Activated CD4-positive, alpha-beta memory T cell treated with anti-CD3 and anti-CD28 coated beads for 36 hours (primary cell): ENCODE results near the gene HEMK1. TPM values are rescaled to one million over a fixed set of nuclear protein-coding genes. Genes with fewer than 3 reads are reported as not detected.

Experiments
- CTCF ChIA-PET: fragments of 350-600 bp; sonication (Branson Sonifier 250); formaldehyde crosslinking; loops from one replicate; lab custom pipeline; 2021; ENCODE audit warnings: antibody characterized with exemption, inconsistent platforms; lab: Charles Lee
- POLR2A ChIA-PET: fragments of 350-600 bp; sonication (Branson Sonifier 250); formaldehyde crosslinking; loops from one replicate; lab custom pipeline; 2021; ENCODE audit warnings: antibody characterized with exemption; lab: Charles Lee
- DNase-seq: peaks from one replicate; pipeline ENCODE4 v3.0.0-alpha.2; 2020
- H3K27ac Mint-ChIP-seq: one replicate; pipeline ENCODE4 v1.8.0; 2021; ENCODE audit warnings: mixed read lengths
- H3K27me3 Mint-ChIP-seq: one replicate; pipeline ENCODE4 v1.8.0; 2021; ENCODE audit warnings: mixed read lengths
- H3K36me3 Mint-ChIP-seq: one replicate; pipeline ENCODE4 v1.8.0; 2021; ENCODE audit warnings: mixed read lengths
- H3K4me1 Mint-ChIP-seq: one replicate; pipeline ENCODE4 v1.8.0; 2021; ENCODE audit warnings: low read depth, mixed read lengths
- H3K4me3 Mint-ChIP-seq: one replicate; pipeline ENCODE4 v1.8.0; 2021; ENCODE audit warnings: mild to moderate bottlenecking, mixed read lengths
- H3K9me3 Mint-ChIP-seq: one replicate; pipeline ENCODE4 v1.8.0; 2021; ENCODE audit warnings: mixed read lengths
- intact Hi-C: fragments of 100-400 bp; cut with micrococcal nuclease; formaldehyde crosslinking; loops from one replicate; pipeline ENCODE4 v1.15.1; 2023
- total RNA-seq, 2 experiments: library from RNA; stranded (reverse); gene quantifications; one replicate each; pipeline ENCODE4 v1.2.3, GENCODE V29; 2021

The HEMK1 gene
- total RNA-seq, 2 experiments from 2014 or later, result 78.7 to 82.6 TPM

- ChIA-PET POLR2A (no interaction called here), CTCF (no interaction called here)
- H3K27ac Mint-ChIP-seq, result no peak overlapping the region
Measured at GRCh38 chr3:50533316-50533715, 36.0 kb upstream of the HEMK1 start.

GRCh38 chr3:50533807-50534461, 35.4 kb upstream of the HEMK1 start:
- CTCF ChIA-PET, result no interaction called here
- peaks cover 9% of the 10 kb centered on the region for H3K27me3 Mint-ChIP-seq
- intact Hi-C loops, result no loop called here

More at GRCh38 chr3:50533316-50533715, 36.0 kb upstream of the HEMK1 start:
- H3K36me3 Mint-ChIP-seq, result no peaks in the 10 kb centered on the region
- no peak overlapping the region for H3K4me3 Mint-ChIP-seq
- intact Hi-C loops, result no loop called here
- no peak for DNase-seq
- H3K4me1 Mint-ChIP-seq, result no peaks in the 10 kb centered on the region
- peaks cover 9% of the 10 kb centered on the region for H3K27me3 Mint-ChIP-seq
- no peaks in the 10 kb centered on the region for H3K9me3 Mint-ChIP-seq

DNA sequence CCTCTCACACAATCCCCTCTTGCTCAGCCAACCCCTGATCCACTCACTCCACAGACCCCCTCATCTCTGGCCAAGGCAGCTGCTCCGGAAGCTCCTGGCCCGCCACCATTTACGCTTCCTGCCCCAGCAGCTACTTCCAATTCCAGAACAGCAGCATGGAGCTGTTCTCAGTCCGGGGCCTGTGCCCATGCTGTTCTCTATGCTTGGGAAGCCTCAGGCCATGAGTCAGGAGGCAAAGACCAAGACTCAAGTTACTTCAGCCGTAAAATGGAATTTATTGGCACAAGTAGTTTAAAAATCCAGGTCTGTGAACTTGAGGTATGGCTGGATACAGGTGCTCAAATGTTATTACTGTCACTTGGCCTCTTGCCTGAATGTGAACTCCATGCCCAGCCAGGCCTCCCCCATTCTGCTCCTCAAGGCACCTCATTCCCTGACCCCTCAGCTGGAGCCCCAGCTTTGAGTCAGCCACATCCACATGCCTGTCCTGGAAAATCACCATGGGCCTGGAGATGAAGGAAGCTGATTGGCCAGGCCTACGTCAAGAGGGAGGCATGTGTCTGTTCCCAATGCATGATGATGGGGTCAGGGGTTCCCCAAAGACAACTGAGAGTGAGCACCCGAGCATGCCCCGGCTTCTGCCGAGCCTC, 34.5 kb upstream of the HEMK1 start:
- DNase-seq, result no peak
- POLR2A ChIA-PET, result no interaction called here
- no peak overlapping the region for H3K27ac Mint-ChIP-seq
- H3K4me3 Mint-ChIP-seq, result no peak overlapping the region
- H3K36me3 Mint-ChIP-seq, result no peaks in the 10 kb centered on the region
- peaks cover 7% of the 10 kb centered on the region for H3K27me3 Mint-ChIP-seq
- H3K4me1 Mint-ChIP-seq, result no peaks in the 10 kb centered on the region
- CTCF ChIA-PET, result no interaction called here
- no peaks in the 10 kb centered on the region for H3K9me3 Mint-ChIP-seq
- intact Hi-C loops, result no loop called here

More at GRCh38 chr3:50533807-50534461, 35.4 kb upstream of the HEMK1 start:
- H3K36me3 Mint-ChIP-seq, result no peaks in the 10 kb centered on the region
- no peak for DNase-seq
- POLR2A ChIA-PET, result interaction anchor here (0.6 kb wide), 1 partner anchor 193 kb away, joined by 3 read pairs; the partner anchor contains the start of gene RASSF1
- H3K4me3 Mint-ChIP-seq, result no peak overlapping the region
- no peaks in the 10 kb centered on the region for H3K9me3 Mint-ChIP-seq
- no peaks in the 10 kb centered on the region for H3K4me1 Mint-ChIP-seq
- H3K27ac Mint-ChIP-seq, result no peak overlapping the region

DNA sequence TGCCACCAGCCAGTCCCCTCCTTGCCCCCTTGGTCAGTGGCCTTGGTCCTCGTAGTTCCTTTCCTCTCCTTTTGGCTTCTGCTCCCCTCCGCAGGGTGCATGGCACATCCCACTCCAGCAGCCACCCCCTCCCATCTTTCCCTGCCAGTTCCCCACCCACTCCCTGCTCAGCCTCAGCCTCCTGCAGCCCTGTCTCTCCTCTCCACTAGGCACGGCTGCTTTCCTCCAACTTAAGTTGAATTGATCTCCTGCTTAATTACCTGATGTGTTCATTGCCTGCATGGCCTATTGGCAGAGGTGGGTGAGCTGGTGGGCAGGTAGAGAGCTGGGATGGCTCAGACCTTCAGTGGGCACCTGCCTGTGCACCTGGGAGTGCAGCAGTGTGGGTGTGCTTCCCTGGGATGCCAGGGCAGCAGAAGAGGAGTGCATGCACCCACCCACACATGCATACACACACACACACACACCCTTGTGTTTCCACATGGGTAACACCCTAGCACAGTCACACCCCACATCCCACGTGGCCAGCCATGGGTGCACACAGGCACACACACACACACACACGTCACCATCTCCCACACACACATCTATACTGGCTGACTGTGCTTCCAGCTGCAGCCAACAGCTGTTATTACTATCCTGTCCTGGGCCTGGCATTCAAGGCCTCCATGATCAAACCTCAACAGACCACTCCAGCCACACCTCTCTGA, 32.7 kb upstream of the HEMK1 start:
- CTCF ChIA-PET, result interaction anchor here (0.7 kb wide), 1 partner anchor 13 kb away, joined by 3 read pairs; no protein-coding TSS in a partner anchor

DNA sequence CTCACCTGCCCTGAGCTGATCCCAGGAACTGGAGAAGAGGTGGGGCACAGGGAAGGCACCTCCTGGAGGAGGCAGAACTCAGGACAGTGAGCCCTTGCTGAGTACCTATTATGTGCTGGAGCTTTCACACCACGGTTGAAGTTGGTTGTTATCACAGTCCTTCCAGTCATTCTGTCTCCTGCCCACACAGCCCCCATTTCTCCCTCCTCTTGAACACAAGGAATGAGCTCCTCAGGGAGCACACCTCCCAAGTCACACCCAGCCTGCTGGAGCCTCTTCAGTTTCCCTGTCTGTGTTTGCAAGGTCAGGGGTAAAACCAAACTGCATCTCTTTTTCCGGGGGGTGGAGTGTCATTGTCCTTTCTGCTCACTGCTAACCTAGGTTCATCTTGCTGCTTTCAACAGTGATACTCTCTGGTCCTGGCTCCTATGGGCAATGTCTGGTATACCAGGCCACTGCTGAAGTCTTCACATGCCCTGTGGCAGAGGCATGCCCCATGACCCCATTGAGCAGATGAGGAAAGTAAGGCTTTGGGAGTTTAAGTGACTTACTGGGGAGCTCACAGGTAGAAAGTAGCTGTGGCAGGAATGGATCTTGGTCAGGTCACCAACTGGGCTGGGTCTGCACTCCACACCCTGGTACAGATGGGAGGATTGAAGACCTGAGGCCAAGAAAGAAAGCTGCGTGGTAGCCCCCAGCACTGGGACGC, 31.7 kb upstream of the HEMK1 start:
- Mint-ChIP-seq H3K36me3 (no peaks in the 10 kb centered on the region), H3K27ac (no peak overlapping the region), H3K27me3 (peaks cover 4% of the 10 kb centered on the region), H3K9me3 (no peaks in the 10 kb centered on the region), H3K4me1 (no peaks in the 10 kb centered on the region), H3K4me3 (no peak overlapping the region)
- ChIA-PET CTCF (interaction anchor here (0.7 kb wide), 1 partner anchor 12 kb away, joined by 3 read pairs; no protein-coding TSS in a partner anchor), POLR2A (interaction anchor here (0.6 kb wide), 1 partner anchor 24 kb away, joined by 3 read pairs; no protein-coding TSS in a partner anchor)
- DNase-seq, result no peak
- intact Hi-C loops, result no loop called here

More for the DNA sequence above, 32.7 kb upstream of the HEMK1 start:
- intact Hi-C loops, result no loop called here
- Mint-ChIP-seq H3K27ac (no peak overlapping the region), H3K9me3 (no peaks in the 10 kb centered on the region), H3K4me1 (no peaks in the 10 kb centered on the region), H3K36me3 (no peaks in the 10 kb centered on the region), H3K27me3 (peaks cover 6% of the 10 kb centered on the region), H3K4me3 (no peak overlapping the region)
- no peak for DNase-seq
- POLR2A ChIA-PET, result no interaction called here

DNA sequence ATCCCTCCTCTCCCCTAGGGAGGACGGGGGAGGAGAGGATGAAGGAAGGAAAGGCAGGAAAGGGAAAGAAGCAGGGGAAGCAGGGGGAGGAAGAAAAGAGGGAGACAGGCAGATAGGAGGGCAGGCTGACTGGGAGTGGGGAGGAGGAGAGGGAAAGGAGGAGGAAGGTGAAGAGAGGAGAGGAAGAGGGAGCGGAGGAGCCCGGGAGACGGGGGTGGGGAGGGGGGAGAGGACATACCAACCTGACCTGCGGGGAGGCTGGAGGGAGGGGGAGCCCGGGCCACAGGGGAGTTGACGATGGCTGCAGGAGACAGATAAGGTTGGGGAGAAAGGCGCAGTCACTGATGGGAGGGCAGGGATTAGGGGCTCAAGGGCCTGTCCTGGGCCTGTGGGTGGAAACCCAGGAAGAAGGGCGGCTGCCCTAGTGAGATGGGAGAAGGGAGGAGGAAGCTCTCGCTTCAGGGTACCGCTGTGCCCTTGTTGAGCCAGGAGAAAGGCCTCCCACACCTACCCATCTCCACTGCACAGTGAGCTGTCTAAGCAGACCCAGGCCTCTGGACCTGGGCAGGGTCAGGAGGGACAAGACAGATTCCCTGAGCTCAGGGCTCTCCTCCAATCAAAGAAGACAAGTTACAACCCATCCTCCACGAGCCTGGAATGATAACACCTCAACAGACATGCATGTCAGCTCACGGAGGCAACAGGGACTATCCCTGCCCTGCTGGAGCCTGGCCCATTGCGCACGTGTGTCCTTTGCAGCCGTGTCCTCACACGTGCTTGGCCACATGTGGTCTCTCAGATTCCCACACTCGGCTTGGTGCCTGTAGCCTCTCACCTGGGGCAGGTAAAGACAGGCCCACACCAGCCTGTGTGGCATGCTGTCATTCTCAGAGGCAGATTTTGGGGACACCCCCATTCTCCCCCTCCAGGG, 29.7 kb upstream of the HEMK1 start:
- no peak for DNase-seq
- CTCF ChIA-PET, result interaction anchor here (0.8 to 1.8 kb wide), 5 partner anchors 10 to 101 kb away, joined by 3 to 4 read pairs (median 4); no protein-coding TSS in a partner anchor
- POLR2A ChIA-PET, result no interaction called here
- intact Hi-C loops, result no loop called here
- H3K4me1 Mint-ChIP-seq, result no peaks in the 10 kb centered on the region
- H3K36me3 Mint-ChIP-seq, result no peaks in the 10 kb centered on the region
- H3K4me3 Mint-ChIP-seq, result no peak overlapping the region
- peaks cover 2% of the 10 kb centered on the region for H3K27me3 Mint-ChIP-seq
- H3K9me3 Mint-ChIP-seq, result no peaks in the 10 kb centered on the region
- H3K27ac Mint-ChIP-seq, result no peak overlapping the region

DNA sequence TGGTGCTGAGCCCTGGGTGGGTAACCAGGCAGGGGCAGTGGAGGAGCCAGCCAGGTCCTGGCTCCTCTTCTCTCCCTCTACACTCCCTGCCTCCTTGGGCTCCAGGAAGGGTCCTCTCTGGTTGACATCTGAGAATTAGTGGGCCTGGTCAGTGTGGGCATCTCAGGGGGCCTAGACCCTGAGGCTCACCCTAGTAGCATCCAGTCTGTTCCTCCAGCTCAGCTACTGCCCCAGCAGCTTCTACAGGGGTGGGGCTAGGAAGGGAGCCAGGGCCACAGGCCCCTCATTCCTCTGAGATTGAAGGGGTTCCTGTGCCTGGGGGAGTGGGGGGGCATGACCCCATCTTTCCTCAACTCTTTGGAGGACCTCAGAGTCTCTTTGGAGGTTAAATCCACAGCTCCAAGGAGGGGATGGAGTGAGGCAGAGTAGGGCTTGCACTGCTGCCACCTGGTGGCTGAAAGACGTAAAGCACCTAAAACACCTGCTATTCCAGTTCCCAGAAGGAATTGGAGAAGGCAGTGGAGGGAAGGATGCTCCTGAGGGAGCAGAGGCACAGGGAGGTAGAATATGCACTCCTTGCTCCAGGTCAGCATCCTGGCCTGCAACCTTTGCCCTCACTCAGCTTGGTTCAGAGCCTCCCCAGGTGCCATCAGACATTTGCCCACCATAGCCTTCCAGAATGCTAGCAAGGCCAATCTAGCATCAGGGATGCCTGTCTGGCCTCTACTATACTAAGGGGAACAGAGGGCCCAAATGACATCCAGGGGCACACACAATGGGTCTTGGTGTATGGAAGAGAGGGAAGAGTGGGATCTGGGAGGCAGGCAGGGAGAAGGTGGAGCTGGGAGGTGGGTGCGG, 26.9 kb upstream of the HEMK1 start:
- Mint-ChIP-seq H3K36me3 (no peaks in the 10 kb centered on the region), H3K27ac (no peak overlapping the region), H3K27me3 (no peaks in the 10 kb centered on the region), H3K4me3 (no peak overlapping the region), H3K4me1 (no peaks in the 10 kb centered on the region), H3K9me3 (no peaks in the 10 kb centered on the region)
- intact Hi-C loops, result loop anchor here (1.0 kb wide), 3 partner anchors 23 to 195 kb away; no protein-coding TSS in a partner anchor
- DNase-seq, result peak; percentile 72
- ChIA-PET POLR2A (interaction anchor here (0.6 kb wide), 1 partner anchor 69 kb away, joined by 3 read pairs; the partner anchor contains the start of gene CISH), CTCF (interaction anchor here (0.5 to 4.5 kb wide), 55 partner anchors 9 to 870 kb away, joined by 3 to 31 read pairs (median 4); partner anchors contain the start of genes C3orf18, CACNA2D2, CISH and CYB561D2)

DNA sequence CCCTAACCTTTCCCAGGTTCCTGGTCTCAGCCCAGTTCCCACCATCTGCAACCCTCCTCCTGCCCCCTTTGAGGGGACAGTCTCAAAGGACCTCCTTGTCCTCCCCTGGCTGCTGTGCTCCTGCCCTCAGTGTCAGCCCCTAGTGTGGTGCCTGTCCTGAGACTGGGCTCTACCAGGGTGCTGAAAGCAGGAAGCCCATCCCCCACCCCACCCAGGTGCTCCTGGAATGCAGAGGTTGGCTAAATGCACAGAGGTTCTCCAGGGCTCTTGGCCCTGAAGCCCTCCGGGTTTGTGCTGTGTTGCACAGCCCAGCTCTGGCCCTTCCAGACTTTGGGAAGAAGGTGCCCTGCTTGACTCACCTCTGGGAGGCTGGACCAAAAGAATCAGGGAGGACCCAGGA, 23.5 kb upstream of the HEMK1 start:
- POLR2A ChIA-PET, result no interaction called here
- DNase-seq, result no peak
- Mint-ChIP-seq H3K4me3 (no peak overlapping the region), H3K4me1 (no peaks in the 10 kb centered on the region), H3K36me3 (no peaks in the 10 kb centered on the region), H3K27me3 (no peaks in the 10 kb centered on the region), H3K9me3 (no peaks in the 10 kb centered on the region), H3K27ac (no peak overlapping the region)
- CTCF ChIA-PET, result no interaction called here
- intact Hi-C loops, result loop anchor here (5.0 kb wide), 1 partner anchor 178 kb away; no protein-coding TSS in a partner anchor

GRCh38 chr3:50549226-50549625, 20.1 kb upstream of the HEMK1 start:
- POLR2A ChIA-PET, result no interaction called here

More at GRCh38 chr3:50549226-50549625, 20.1 kb upstream of the HEMK1 start:
- Mint-ChIP-seq H3K27ac (no peak overlapping the region), H3K4me1 (no peaks in the 10 kb centered on the region), H3K9me3 (no peaks in the 10 kb centered on the region), H3K4me3 (no peak overlapping the region), H3K27me3 (no peaks in the 10 kb centered on the region), H3K36me3 (no peaks in the 10 kb centered on the region)
- DNase-seq, result no peak
- CTCF ChIA-PET, result interaction anchor here (0.8 to 3.3 kb wide), 13 partner anchors 9 to 823 kb away, joined by 3 to 17 read pairs (median 4); partner anchors contain the start of genes C3orf18 and MAPKAPK3
- intact Hi-C loops, result loop anchor here (5.0 kb wide), 1 partner anchor 182 kb away; no protein-coding TSS in a partner anchor
